ENCODE measurements around the gene EIF4G2.
"Not testable (repeated sequence)": the region's sequence is repeated elsewhere in the genome, so short reads cannot be mapped to it uniquely, and the experiment has no call there.

The EIF4G2 gene

GRCh38 chr11:10808553-10809372, at the start of gene EIF4G2:
EIF4G2 (minus strand) TSS chr11:10808926.
- peak; percentile 89 for DNase-seq (ENCODE audit: low spot score)

GRCh38 chr11:10857709-10858438, 49.1 kb upstream of the EIF4G2 start, which contains the start of gene ZBED5:
ZBED5 (minus strand) TSS chr11:10858053; CDS start chr11:10854945, 3,108 bp downstream.
- peak; percentile 63 for DNase-seq (ENCODE audit: low spot score)

- no peak for DNase-seq (ENCODE audit: low spot score)
These were observed 48.7 kb upstream of the EIF4G2 start for GRCh38 chr11:10857459-10857708.

GRCh38 chr11:10856689-10857458, 48.1 kb upstream of the EIF4G2 start:
- DNase-seq (ENCODE audit: low spot score) = peak; percentile 22

GRCh38 chr11:10855295-10855694, 46.6 kb upstream of the EIF4G2 start:
- DNase-seq (ENCODE audit: low spot score) = no peak

GRCh38 chr11:10847960-10848860, 39.5 kb upstream of the EIF4G2 start:
- no peak for DNase-seq (ENCODE audit: low spot score)

- no peak for DNase-seq (ENCODE audit: low spot score)
These were observed 37.9 kb upstream of the EIF4G2 start for GRCh38 chr11:10846660-10847059.

- no peak for DNase-seq (ENCODE audit: low spot score)
These were observed 36.9 kb upstream of the EIF4G2 start for GRCh38 chr11:10845589-10845988.

GRCh38 chr11:10844796-10845195, 36.1 kb upstream of the EIF4G2 start:
- DNase-seq (ENCODE audit: low spot score) = no peak

GRCh38 chr11:10844356-10844755, 35.6 kb upstream of the EIF4G2 start:
- no peak for DNase-seq (ENCODE audit: low spot score)

- no peak for DNase-seq (ENCODE audit: low spot score)
These were observed 30.2 kb upstream of the EIF4G2 start for GRCh38 chr11:10838881-10839280.

GRCh38 chr11:10838083-10838482, 29.4 kb upstream of the EIF4G2 start:
- DNase-seq (ENCODE audit: low spot score) = no peak

GRCh38 chr11:10836884-10837283, 28.2 kb upstream of the EIF4G2 start:
- not testable (repeated sequence) for DNase-seq (ENCODE audit: low spot score)

GRCh38 chr11:10829139-10829538, 20.4 kb upstream of the EIF4G2 start:
- no peak for DNase-seq (ENCODE audit: low spot score)

- DNase-seq (ENCODE audit: low spot score) = no peak
These were observed 19.7 kb upstream of the EIF4G2 start for GRCh38 chr11:10828402-10828801.

- DNase-seq (ENCODE audit: low spot score) = no peak
These were observed 16.2 kb upstream of the EIF4G2 start for GRCh38 chr11:10824888-10825287.

- DNase-seq (ENCODE audit: low spot score) = no peak
These were observed 14.4 kb upstream of the EIF4G2 start for GRCh38 chr11:10823152-10823579.

GRCh38 chr11:10822491-10822890, 13.8 kb upstream of the EIF4G2 start:
- DNase-seq (ENCODE audit: low spot score) = not testable (repeated sequence)

GRCh38 chr11:10818594-10818993, 9.9 kb upstream of the EIF4G2 start:
- DNase-seq (ENCODE audit: low spot score) = no peak

GRCh38 chr11:10813945-10814344, 5.2 kb upstream of the EIF4G2 start:
- DNase-seq (ENCODE audit: low spot score) = no peak

- DNase-seq (ENCODE audit: low spot score) = peak; percentile 31
These were observed 841 bp upstream of the EIF4G2 start for GRCh38 chr11:10809373-10810160.
